ENCODE results near the gene EXD2.

DNA sequence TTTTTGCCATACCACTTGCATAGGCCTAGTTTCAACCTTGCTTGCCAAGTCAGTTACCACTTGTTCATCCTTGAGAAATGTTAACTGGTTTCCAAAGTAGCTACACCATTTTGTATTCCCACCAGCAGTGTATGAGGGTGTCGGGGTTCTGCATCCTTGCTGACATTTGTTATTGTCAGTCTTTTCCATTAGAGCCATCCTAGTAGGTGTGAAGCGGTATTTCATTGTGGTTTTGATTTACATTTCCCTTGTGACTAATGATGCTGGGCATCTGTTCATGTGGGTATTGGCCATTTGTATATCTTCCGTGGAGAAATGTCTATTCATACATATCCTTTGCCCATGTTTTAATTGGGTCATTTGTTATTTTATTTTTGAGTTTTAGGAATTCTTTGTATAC is 41.1 kb downstream of the EXD2 start:
- TF ChIP-seq, protein P1, sequence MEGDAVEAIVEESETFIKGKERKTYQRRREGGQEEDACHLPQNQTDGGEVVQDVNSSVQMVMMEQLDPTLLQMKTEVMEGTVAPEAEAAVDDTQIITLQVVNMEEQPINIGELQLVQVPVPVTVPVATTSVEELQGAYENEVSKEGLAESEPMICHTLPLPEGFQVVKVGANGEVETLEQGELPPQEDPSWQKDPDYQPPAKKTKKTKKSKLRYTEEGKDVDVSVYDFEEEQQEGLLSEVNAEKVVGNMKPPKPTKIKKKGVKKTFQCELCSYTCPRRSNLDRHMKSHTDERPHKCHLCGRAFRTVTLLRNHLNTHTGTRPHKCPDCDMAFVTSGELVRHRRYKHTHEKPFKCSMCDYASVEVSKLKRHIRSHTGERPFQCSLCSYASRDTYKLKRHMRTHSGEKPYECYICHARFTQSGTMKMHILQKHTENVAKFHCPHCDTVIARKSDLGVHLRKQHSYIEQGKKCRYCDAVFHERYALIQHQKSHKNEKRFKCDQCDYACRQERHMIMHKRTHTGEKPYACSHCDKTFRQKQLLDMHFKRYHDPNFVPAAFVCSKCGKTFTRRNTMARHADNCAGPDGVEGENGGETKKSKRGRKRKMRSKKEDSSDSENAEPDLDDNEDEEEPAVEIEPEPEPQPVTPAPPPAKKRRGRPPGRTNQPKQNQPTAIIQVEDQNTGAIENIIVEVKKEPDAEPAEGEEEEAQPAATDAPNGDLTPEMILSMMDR (conservative IDR thresholded peaks at IDR 0.05; ENCODE audit: low read depth in 2 of 2): no peak
- no peak for TF ChIP-seq EZH2 (IDR thresholded peaks at IDR 0.05; ENCODE audit: low read depth, unreplicated experiment)
- no peak for TF ChIP-seq POLR2AphosphoS5 (IDR thresholded peaks at IDR 0.05; ENCODE audit: low read depth)
- no peak for TF ChIP-seq CREB1 (CRISPR knock-in tag; IDR thresholded peaks at IDR 0.05; ENCODE audit: low read depth)

All from GM23338 (cell line).